22Rv1 (cell line): ENCODE results near the gene SEC14L1.

Experiments
- ZFX ChIP-seq: fragments of 450-650 bp; IDR thresholded peaks from 2 replicates; pipeline ENCODE4 v1.6.1; 2017; ENCODE audit warnings: antibody characterized with exemption, borderline replicate concordance
- TF ChIP-seq, protein P1 (sequence below): fragments of 450-650 bp; IDR thresholded peaks from 2 replicates; pipeline ENCODE4 v1.5.1; 2017; ENCODE audit warnings: mild to moderate bottlenecking

DNA sequence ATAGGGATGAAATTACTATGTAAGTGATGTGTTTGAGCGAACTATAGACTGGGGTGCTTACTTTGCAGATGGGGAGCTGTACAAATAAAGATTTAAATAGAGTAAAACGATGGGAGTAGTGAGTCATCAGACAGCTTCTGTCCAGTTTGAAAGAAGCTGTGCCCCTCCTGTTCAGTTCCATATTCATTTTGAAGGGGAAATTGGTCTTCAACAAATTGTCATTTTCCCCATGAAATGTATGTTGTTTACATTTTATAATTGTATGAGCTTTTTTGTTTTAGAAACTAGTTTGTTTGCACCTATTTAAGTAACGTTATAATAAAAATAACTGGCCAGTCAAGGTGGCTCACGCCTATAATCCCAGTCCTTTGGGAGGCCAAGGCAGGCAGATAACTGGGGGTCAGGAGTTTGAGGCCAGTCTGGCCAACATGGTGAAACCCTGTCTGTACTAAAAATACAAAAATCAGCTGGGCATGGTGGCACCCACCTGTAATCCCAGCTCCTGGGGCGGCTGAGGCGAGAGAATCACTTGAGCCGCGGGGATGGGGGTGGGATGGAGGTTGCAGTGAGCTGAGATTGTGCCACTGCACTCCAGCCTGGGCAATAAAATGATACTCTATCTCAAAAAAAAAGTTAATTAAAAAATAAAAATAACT, 20.2 kb downstream of the SEC14L1 start:
- TF ChIP-seq, protein P1, sequence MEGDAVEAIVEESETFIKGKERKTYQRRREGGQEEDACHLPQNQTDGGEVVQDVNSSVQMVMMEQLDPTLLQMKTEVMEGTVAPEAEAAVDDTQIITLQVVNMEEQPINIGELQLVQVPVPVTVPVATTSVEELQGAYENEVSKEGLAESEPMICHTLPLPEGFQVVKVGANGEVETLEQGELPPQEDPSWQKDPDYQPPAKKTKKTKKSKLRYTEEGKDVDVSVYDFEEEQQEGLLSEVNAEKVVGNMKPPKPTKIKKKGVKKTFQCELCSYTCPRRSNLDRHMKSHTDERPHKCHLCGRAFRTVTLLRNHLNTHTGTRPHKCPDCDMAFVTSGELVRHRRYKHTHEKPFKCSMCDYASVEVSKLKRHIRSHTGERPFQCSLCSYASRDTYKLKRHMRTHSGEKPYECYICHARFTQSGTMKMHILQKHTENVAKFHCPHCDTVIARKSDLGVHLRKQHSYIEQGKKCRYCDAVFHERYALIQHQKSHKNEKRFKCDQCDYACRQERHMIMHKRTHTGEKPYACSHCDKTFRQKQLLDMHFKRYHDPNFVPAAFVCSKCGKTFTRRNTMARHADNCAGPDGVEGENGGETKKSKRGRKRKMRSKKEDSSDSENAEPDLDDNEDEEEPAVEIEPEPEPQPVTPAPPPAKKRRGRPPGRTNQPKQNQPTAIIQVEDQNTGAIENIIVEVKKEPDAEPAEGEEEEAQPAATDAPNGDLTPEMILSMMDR: no peak
- TF ChIP-seq ZFX: no peak
